ENCODE measurements around the gene ATG2B.

The ATG2B gene

DNA sequence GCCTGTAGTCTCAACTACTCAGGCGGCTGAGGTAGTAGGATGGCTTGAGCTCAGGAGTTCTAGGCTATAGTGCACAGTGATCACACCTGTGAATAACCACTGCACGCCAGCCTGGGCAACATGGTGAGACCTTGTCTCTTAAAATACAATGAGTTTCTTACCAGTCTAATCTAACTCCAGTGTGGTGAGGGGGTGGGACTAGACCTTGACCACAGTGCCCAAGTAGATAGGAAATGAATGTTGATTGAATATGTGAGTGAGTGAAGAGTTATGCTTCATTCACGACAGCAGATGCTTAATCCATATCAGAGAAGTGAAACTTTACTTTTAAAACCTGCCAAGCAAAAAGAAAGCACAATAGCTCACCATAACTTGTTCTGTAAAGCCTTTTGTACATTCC lies 17.6 kb upstream of the ATG2B start:
- DNase-seq (ENCODE audit: insufficient read length, low spot score) (no peak), FAIRE-seq (peak; percentile 97)
- peak; percentile 65 for TF ChIP-seq SPI1 (IDR thresholded peaks at IDR 0.05; ENCODE audit: low read depth, low read length)
- no peak for TF ChIP-seq POLR2A (IDR thresholded peaks at IDR 0.05; ENCODE audit: low read depth, low read length)

DNA sequence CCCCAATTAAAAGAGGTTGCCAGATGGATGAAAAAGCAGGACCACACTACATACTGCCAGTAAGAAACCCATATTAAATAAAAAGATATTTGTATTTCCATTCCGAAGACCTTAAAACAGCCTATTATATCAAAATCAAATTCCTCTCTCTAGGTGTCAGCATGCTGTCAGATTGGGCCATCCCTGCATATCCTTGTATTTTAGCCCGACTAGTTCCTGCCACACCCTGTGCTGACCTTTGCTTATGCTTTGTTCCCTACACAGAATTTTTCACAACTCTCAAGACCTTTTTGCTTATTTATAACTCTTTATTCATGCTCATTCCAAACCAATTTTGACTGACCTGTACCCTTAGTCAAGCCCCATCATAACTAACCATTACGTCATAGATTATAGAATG lies 13.0 kb upstream of the ATG2B start:
- FAIRE-seq (no peak), DNase-seq (ENCODE audit: insufficient read length, low spot score) (no peak)
- TF ChIP-seq TAF1 (IDR thresholded peaks at IDR 0.05; ENCODE audit: low read depth, low read length) = no peak
- no peak for TF ChIP-seq POLR2A (IDR thresholded peaks at IDR 0.05; ENCODE audit: low read depth, low read length)
- TF ChIP-seq POU2F2 (IDR thresholded peaks at IDR 0.05; ENCODE audit: low read depth, low read length) = no peak
- no peak for TF ChIP-seq SPI1 (IDR thresholded peaks at IDR 0.05; ENCODE audit: low read depth, low read length)
- TF ChIP-seq PAX5 (IDR thresholded peaks at IDR 0.05; ENCODE audit: insufficient read depth, low read length, severe bottlenecking) = no peak
- TF ChIP-seq POLR2AphosphoS5 (IDR thresholded peaks at IDR 0.05; ENCODE audit: low read depth, low read length) = no peak

- TF ChIP-seq SPI1 (IDR thresholded peaks at IDR 0.05; ENCODE audit: low read depth, low read length) (no peak), POLR2A (IDR thresholded peaks at IDR 0.05; ENCODE audit: low read depth, low read length) (no peak), TAF1 (IDR thresholded peaks at IDR 0.05; ENCODE audit: low read depth, low read length) (no peak), POLR2AphosphoS5 (IDR thresholded peaks at IDR 0.05; ENCODE audit: low read depth, low read length) (no peak), PAX5 (IDR thresholded peaks at IDR 0.05; ENCODE audit: insufficient read depth, low read length, severe bottlenecking) (no peak), POU2F2 (IDR thresholded peaks at IDR 0.05; ENCODE audit: low read depth, low read length) (no peak)
- DNase-seq (ENCODE audit: insufficient read length, low spot score) (no peak), FAIRE-seq (no peak)
Observed at GRCh38 chr14:96373538-96373937, 10.4 kb upstream of the ATG2B start.

DNA sequence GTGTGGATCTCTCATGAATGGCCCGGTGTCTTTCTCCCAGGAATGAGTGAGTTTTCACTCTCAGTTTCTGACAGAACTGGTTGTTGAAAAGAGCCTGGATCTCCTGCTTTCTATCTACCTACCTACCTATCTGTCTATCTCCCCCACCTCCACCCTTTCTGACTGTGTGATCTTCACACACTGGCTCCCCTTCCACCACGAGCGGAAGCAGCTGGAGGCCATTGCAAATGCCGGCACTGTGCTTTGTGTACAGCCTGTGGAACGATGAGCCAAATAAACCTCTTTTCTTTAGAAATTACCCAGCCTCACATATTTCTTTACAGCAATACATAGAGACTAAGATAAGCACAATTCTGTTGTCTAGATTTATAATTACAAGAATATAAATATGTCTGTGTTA lies 7.4 kb upstream of the ATG2B start:
- TF ChIP-seq POLR2A (IDR thresholded peaks at IDR 0.05; ENCODE audit: low read depth, low read length) (no peak), TAF1 (IDR thresholded peaks at IDR 0.05; ENCODE audit: low read depth, low read length) (no peak), PAX5 (IDR thresholded peaks at IDR 0.05; ENCODE audit: insufficient read depth, low read length, severe bottlenecking) (no peak)
- no peak for FAIRE-seq
- DNase-seq (ENCODE audit: insufficient read length, low spot score) = no peak

GRCh38 chr14:96368534-96368933 lies 5.4 kb upstream of the ATG2B start:
- no peak for TF ChIP-seq POLR2AphosphoS5 (IDR thresholded peaks at IDR 0.05; ENCODE audit: low read depth, low read length)
- no peak for TF ChIP-seq SPI1 (IDR thresholded peaks at IDR 0.05; ENCODE audit: low read depth, low read length)
- TF ChIP-seq POLR2A (IDR thresholded peaks at IDR 0.05; ENCODE audit: low read depth, low read length) = no peak
- no peak for TF ChIP-seq TAF1 (IDR thresholded peaks at IDR 0.05; ENCODE audit: low read depth, low read length)
- no peak for TF ChIP-seq PAX5 (IDR thresholded peaks at IDR 0.05; ENCODE audit: insufficient read depth, low read length, severe bottlenecking)
- TF ChIP-seq POU2F2 (IDR thresholded peaks at IDR 0.05; ENCODE audit: low read depth, low read length) = no peak
- FAIRE-seq (no peak), DNase-seq (ENCODE audit: insufficient read length, low spot score) (no peak)

DNA sequence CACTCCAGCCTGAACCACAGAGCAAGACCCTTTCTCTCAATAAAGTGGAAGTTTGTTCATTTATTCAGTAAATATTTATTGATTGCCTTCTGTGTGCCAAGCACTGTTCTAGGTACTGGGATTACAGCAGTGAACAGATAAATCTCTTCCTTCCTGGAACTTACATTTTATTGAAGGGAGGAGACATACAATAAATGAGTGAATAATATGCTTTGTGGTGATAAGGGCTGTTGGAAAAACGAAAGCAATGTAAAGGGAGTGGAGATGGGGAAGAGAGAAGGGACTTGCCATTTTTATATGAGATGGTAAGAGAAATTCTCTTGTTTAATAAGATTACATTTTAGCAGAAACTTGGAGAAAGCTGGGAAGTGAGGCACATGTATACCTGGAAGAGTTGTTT lies 1.8 kb upstream of the ATG2B start:
- FAIRE-seq = no peak
- TF ChIP-seq POU2F2 (IDR thresholded peaks at IDR 0.05; ENCODE audit: low read depth, low read length) (no peak), PAX5 (IDR thresholded peaks at IDR 0.05; ENCODE audit: insufficient read depth, low read length, severe bottlenecking) (no peak), POLR2AphosphoS5 (IDR thresholded peaks at IDR 0.05; ENCODE audit: low read depth, low read length) (no peak), TAF1 (IDR thresholded peaks at IDR 0.05; ENCODE audit: low read depth, low read length) (no peak), SPI1 (IDR thresholded peaks at IDR 0.05; ENCODE audit: low read depth, low read length) (no peak), POLR2A (IDR thresholded peaks at IDR 0.05; ENCODE audit: low read depth, low read length) (no peak)
- DNase-seq (ENCODE audit: insufficient read length, low spot score) = no peak

DNA sequence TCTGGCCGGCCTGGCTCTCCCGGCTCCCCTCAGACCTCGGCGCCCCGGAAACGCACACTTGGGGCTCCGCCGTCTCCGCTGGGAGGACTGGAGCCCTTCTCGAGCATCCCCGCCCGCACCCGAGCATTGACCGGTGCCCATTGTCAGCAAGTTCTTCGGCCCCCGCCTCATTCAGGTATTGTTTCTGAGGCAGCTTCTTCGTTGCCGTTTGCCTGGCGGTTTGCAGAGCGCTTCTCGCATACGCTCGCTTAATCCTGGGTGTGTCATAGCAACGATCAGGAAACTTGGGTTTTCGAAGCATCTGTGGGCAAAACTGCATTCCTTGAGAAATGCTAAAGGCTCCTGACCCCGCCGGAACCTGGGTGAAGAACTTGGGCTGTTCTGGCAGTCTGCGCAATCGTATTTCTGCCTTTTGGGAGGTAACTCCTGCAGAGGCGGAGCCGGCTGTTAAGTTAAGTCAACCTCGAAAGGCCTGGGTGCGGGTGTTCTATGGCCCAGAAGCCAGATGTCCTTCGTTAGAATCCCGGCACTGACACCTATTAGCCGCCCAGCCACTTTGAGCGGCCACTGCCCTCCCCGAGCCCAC lies 703 bp upstream of the ATG2B start:
- TF ChIP-seq POU2F2 (IDR thresholded peaks at IDR 0.05; ENCODE audit: low read depth, low read length) (no peak), SPI1 (IDR thresholded peaks at IDR 0.05; ENCODE audit: low read depth, low read length) (no peak), PAX5 (IDR thresholded peaks at IDR 0.05; ENCODE audit: insufficient read depth, low read length, severe bottlenecking) (no peak), POLR2AphosphoS5 (IDR thresholded peaks at IDR 0.05; ENCODE audit: low read depth, low read length) (no peak), POLR2A (IDR thresholded peaks at IDR 0.05; ENCODE audit: low read depth, low read length) (no peak), TAF1 (IDR thresholded peaks at IDR 0.05; ENCODE audit: low read depth, low read length) (no peak)
- DNase-seq (ENCODE audit: insufficient read length, low spot score) (peak; percentile 30), FAIRE-seq (peak; percentile 87)

DNA sequence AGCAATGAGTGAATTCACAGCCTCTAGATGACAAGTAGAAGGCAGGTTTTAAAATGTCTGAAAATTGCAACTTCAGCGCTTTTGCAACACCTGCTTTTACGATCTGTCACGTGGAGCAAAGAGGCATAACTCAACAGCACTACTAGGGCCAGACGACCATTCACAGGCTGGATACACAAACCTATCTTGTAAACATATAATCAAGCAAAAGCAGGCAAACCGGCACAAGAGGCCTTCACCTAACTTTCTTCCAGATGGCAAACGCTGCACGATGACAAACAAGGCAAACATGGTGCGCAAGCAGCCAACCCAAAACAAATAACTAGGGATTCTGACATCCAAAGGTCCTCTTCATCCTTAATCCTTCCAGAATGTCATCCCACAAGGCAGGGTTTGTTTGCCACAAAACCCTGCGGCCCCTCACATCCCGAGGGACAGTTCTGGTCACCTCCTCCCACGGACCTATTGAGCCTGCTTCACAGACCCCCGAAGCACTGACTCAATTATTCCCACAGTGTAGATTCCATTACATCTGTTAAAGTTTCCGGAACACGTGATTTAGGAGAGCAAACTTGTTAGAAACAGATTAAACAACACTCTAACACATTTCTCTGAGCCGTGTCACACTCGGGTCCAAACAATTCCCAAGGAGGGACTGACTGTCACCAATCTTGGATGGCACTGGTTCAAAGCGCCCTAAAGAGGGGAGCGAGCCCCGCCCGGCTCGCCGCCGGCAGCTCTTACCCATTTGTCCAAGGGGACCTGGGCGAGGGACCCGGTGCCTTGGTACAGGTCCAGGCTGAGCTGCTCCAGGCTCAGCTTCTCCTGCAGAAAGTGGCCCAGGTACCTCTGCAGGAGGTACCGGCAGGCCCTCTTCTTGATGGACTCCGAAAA lies 823 bp downstream of the ATG2B start:
- DNase-seq (ENCODE audit: insufficient read length, low spot score) (peak; percentile 18), FAIRE-seq (peak; percentile 91)
- peak; percentile 65; the same call in 1 of the 2 replicates for TF ChIP-seq POLR2A (IDR thresholded peaks at IDR 0.05; ENCODE audit: low read depth, low read length)
- no peak for TF ChIP-seq SPI1 (IDR thresholded peaks at IDR 0.05; ENCODE audit: low read depth, low read length)
- TF ChIP-seq TAF1 (IDR thresholded peaks at IDR 0.05; ENCODE audit: low read depth, low read length) = peak; percentile 61; the same call in 1 of the 2 replicates
- no peak for TF ChIP-seq POU2F2 (IDR thresholded peaks at IDR 0.05; ENCODE audit: low read depth, low read length)
- no peak for TF ChIP-seq POLR2AphosphoS5 (IDR thresholded peaks at IDR 0.05; ENCODE audit: low read depth, low read length)

GRCh38 chr14:96359959-96360358 lies 3.2 kb downstream of the ATG2B start:
- no peak for TF ChIP-seq PAX5 (IDR thresholded peaks at IDR 0.05; ENCODE audit: insufficient read depth, low read length, severe bottlenecking)
- TF ChIP-seq POLR2AphosphoS5 (IDR thresholded peaks at IDR 0.05; ENCODE audit: low read depth, low read length) = no peak
- no peak for TF ChIP-seq SPI1 (IDR thresholded peaks at IDR 0.05; ENCODE audit: low read depth, low read length)
- no peak for TF ChIP-seq POLR2A (IDR thresholded peaks at IDR 0.05; ENCODE audit: low read depth, low read length)
- TF ChIP-seq POU2F2 (IDR thresholded peaks at IDR 0.05; ENCODE audit: low read depth, low read length) = no peak
- no peak for TF ChIP-seq TAF1 (IDR thresholded peaks at IDR 0.05; ENCODE audit: low read depth, low read length)
- FAIRE-seq = no peak
- no peak for DNase-seq (ENCODE audit: insufficient read length, low spot score)

All from GM12891 (cell line).